Endothelial cell of umbilical vein (primary cell): Measurements from ENCODE around the gene TTC13. TPM values are rescaled to one million over a fixed set of nuclear protein-coding genes. Genes with fewer than 3 reads are reported as not detected.

Source experiments
- BruUV-seq: library from RNA; stranded (reverse); fragments of 400-500 nt; replicated peaks from 2 replicates; lab custom pipeline; 2021; lab: Mats Ljungman, UMichigan
- CTCF ChIA-PET: fragments of 300-600, 350-600 bp; sonication (Branson Sonifier 250); formaldehyde crosslinking; loops from one replicate; lab custom pipeline; 2021; ENCODE audit warnings: antibody characterized with exemption, inconsistent platforms; lab: Charles Lee
- POLR2A ChIA-PET: fragments of 300-600, 350-600 bp; sonication (Branson Sonifier 250); formaldehyde crosslinking; loops from one replicate; lab custom pipeline; 2021; ENCODE audit warnings: antibody characterized with exemption, inconsistent platforms; lab: Charles Lee
- DNase-seq: peaks from one replicate; pipeline ENCODE4 v3.0.0-alpha.2; 2011; ENCODE audit warnings: low read depth, low spot score
- FAIRE-seq: peaks from 2 replicates; lab custom pipeline; 2011; peaks lifted over from hg19 to GRCh38; lab: Jason Lieb, UNC
- H2AFZ ChIP-seq: 2 replicates; pipeline ENCODE4 v1.6.0; 2012; ENCODE audit warnings: low read depth, low read length, control low read depth, inconsistent platforms
- H3K27ac ChIP-seq: 2 replicates; pipeline ENCODE4 v1.5.1; 2011; ENCODE audit warnings: low read depth, mild to moderate bottlenecking, control low read depth, low read length, moderate library complexity; ENCODE audit not compliant: insufficient read depth
- H3K27me3 ChIP-seq, 2 experiments: 2 replicates each; pipeline versions ENCODE4 v1.6.0 to v1.6.1; 2011; ENCODE audit warnings: low read length in 2 of 2, mixed read lengths in 1 of 2; ENCODE audit not compliant: control insufficient read depth in 2 of 2, insufficient read depth in 2 of 2
- H3K36me3 ChIP-seq, 2 experiments: 2 replicates in 1 of 2; 3 replicates in 1 of 2; pipeline ENCODE4 v1.5.1; 2011; ENCODE audit warnings: low read length in 2 of 2, mild to moderate bottlenecking in 1 of 2, moderate library complexity in 1 of 2; ENCODE audit not compliant: control insufficient read depth in 2 of 2, insufficient read depth in 2 of 2; ENCODE audit errors: extremely low read depth in 1 of 2
- H3K4me1 ChIP-seq: 3 replicates; pipeline ENCODE4 v1.5.1; 2011; ENCODE audit warnings: mild to moderate bottlenecking, low read length; ENCODE audit not compliant: control insufficient read depth, insufficient read depth; ENCODE audit errors: extremely low read depth
- H3K4me2 ChIP-seq: 2 replicates; pipeline ENCODE4 v1.6.1; 2011; ENCODE audit warnings: low read length, control low read depth, mixed read lengths; ENCODE audit not compliant: insufficient read depth
- H3K4me3 ChIP-seq, 3 experiments: fragments of 200-600 bp in 1 of 3; sonication (generic), shearing (Covaris generic) in 1 of 3; replicated peaks in 1 of 3; 2 replicates each; pipeline ENCODE4 v1.5.1; 2011 to 2016; ENCODE audit warnings: control low read depth in 3 of 3, low read length in 3 of 3, mild to moderate bottlenecking in 2 of 3, inconsistent platforms in 1 of 3, low read depth in 1 of 3, moderate library complexity in 1 of 3; ENCODE audit not compliant: insufficient read depth in 1 of 3
- H3K79me2 ChIP-seq: 2 replicates; pipeline ENCODE4 v1.6.0; 2012; ENCODE audit warnings: low read length, inconsistent platforms; ENCODE audit not compliant: control insufficient read depth, insufficient read depth
- H3K9ac ChIP-seq: replicated peaks from 2 replicates; pipeline ENCODE3; 2011; ENCODE audit warnings: low read length, control low read depth; ENCODE audit not compliant: insufficient read depth; ENCODE audit errors: extremely low read depth
- H3K9me1 ChIP-seq: replicated peaks from 3 replicates; pipeline ENCODE4 v1.6.0; 2011; ENCODE audit warnings: mild to moderate bottlenecking, low read length; ENCODE audit not compliant: control insufficient read depth, insufficient read depth; ENCODE audit errors: extremely low read depth
- H3K9me3 ChIP-seq: replicated peaks from 2 replicates; pipeline ENCODE4 v1.5.1; 2012; ENCODE audit warnings: low read length, inconsistent platforms; ENCODE audit not compliant: control insufficient read depth, insufficient read depth
- H4K20me1 ChIP-seq: replicated peaks from 2 replicates; pipeline ENCODE3; 2011; ENCODE audit warnings: mild to moderate bottlenecking, low read length; ENCODE audit not compliant: control insufficient read depth, insufficient read depth; ENCODE audit errors: extremely low read depth
- EZH2 ChIP-seq: IDR thresholded peaks from 2 replicates; pipeline ENCODE4 v1.6.1; 2012; ENCODE audit warnings: borderline replicate concordance, low read depth, mild to moderate bottlenecking, moderate library complexity, low read length, inconsistent platforms; ENCODE audit not compliant: severe bottlenecking
- FOS ChIP-seq: IDR thresholded peaks from 2 replicates; pipeline ENCODE4 v1.6.1; 2011; ENCODE audit warnings: mild to moderate bottlenecking, low read length, moderate library complexity, borderline replicate concordance; ENCODE audit not compliant: insufficient read depth
- GATA2 ChIP-seq: IDR thresholded peaks from 2 replicates; pipeline ENCODE4 v1.7.0; 2011; ENCODE audit warnings: low read depth, mild to moderate bottlenecking, moderate library complexity, mixed read lengths, low read length; ENCODE audit not compliant: insufficient read length, insufficient read depth
- JUN ChIP-seq: IDR thresholded peaks from 2 replicates; pipeline ENCODE4 v1.6.1; 2011; ENCODE audit warnings: borderline replicate concordance, low read depth; ENCODE audit not compliant: insufficient read length, insufficient read depth
- MYC ChIP-seq: IDR thresholded peaks from one replicate; pipeline ENCODE4 v1.6.1; 2011; ENCODE audit warnings: mild to moderate bottlenecking, low read depth, low read length
- POLR2A ChIP-seq: IDR thresholded peaks from 2 replicates; pipeline ENCODE4 v1.6.1; 2012; ENCODE audit warnings: low read depth, mild to moderate bottlenecking, control low read depth, low read length
- POLR2AphosphoS5 ChIP-seq: IDR thresholded peaks from 2 replicates; pipeline ENCODE4 v1.6.1; 2012; ENCODE audit warnings: low read depth, mild to moderate bottlenecking, control low read depth, low read length, moderate library complexity; ENCODE audit not compliant: insufficient read depth
- dilution Hi-C: fragments of 300-500 bp; cut with MboI; formaldehyde crosslinking; loops from one replicate; pipeline ENCODE4 v1.15.0; 2019; ENCODE audit warnings: low sequenced_read_pairs; ENCODE audit not compliant: extremely low pct_ligation_motif_present
- intact Hi-C: fragments of 100-400 bp; cut with micrococcal nuclease; formaldehyde crosslinking; loops from one replicate; pipeline ENCODE4 v1.10.0; 2022
- polyA plus RNA-seq, 4 experiments: library from polyadenylated mRNA; depleted of rRNA in 3 of 4; stranded (reverse) in 3 of 4; unstranded in 1 of 4; fragments of >200 nt; gene quantifications; 2 replicates each; pipeline versions ENCODE4 v1.2.1 to v1.2.3, GENCODE V29; 2011 to 2012; ENCODE audit warnings: missing spikeins in 1 of 4
- total RNA-seq: library from RNA; stranded (reverse); gene quantifications from 2 replicates; pipeline ENCODE4 v1.2.3, GENCODE V29; 2021
- TF ChIP-seq, protein P1 (sequence below): IDR thresholded peaks from 2 replicates; pipeline ENCODE4 v1.6.1; 2011; ENCODE audit not compliant: insufficient read depth, insufficient read length
- TF ChIP-seq, protein P2 (sequence below), 2 donors: IDR thresholded peaks; 1 replicate in 1 of 2; 2 replicates in 1 of 2; pipeline ENCODE4 v1.5.1; 2011; ENCODE audit warnings: low read length in 2 of 2, mild to moderate bottlenecking in 2 of 2, moderate library complexity in 2 of 2, control low read depth in 1 of 2, inconsistent platforms in 1 of 2, low read depth in 1 of 2; ENCODE audit not compliant: insufficient read depth in 1 of 2; ENCODE audit errors: extremely low read depth in 1 of 2

TTC13 gene
- total and polyA plus RNA-seq, 2 donors (not counting 3 experiments of a cell fraction or from before 2014, with no cell fraction given): 8.8 to 23.9 TPM

DNA sequence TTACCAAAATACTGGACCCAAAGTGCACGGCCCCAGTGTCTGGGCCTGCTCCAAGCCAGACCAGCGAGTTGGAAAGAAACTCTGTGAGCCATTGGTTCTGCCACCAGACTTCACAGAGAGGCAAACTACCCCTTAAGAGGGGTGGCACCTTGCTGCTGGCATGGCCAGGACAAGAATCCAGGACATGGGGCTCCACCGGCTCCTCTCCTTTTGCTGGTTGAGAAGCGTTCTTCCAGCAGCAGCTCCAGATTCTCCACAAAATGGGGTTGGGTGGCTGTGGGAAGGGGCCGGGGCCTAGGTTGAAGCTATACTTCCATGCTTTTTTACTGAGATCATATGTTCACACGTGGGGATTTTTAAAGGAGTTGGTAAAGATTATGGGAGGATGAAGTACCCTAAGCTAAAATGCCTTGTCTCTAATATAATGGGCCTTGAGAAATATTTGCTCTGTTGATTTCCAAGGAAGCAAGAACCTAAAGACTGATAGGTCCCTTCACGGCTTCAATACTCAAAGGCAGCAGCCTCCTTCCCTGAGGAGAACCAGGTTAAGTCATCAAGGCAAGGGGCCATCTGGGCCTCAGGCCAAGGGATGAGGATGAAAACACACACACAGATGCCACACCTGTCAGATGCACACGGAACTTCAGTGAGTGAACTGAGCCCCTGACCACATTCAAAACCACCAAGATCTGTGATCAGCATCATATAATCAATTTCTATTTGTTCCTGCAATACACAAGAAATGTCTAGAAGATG, 113.4 kb downstream of the TTC13 start:
- Histone ChIP-seq H3K9ac (no peak overlapping the region), H3K27ac (no peak overlapping the region)
- intact Hi-C loops: no loop called here

More for the DNA sequence above, 113.4 kb downstream of the TTC13 start:
- H4K20me1 ChIP-seq: no peaks in the 10 kb centered on the region
- H3K27me3 ChIP-seq: no peaks in the 10 kb centered on the region
- H3K4me2 ChIP-seq: no peak overlapping the region
- BruUV-seq: no TSS peak
- no peak overlapping the region for H3K4me3 ChIP-seq
- H3K79me2 ChIP-seq: no peaks in the 10 kb centered on the region
- dilution Hi-C loops: no loop called here
- H3K9me3 ChIP-seq: no peaks in the 10 kb centered on the region
- FAIRE-seq (no peak), DNase-seq (no peak)
- H2AFZ ChIP-seq: no peak overlapping the region
- H3K36me3 ChIP-seq: no peaks in the 10 kb centered on the region
- no peak for TF ChIP-seq FOS
- TF ChIP-seq, protein P1, sequence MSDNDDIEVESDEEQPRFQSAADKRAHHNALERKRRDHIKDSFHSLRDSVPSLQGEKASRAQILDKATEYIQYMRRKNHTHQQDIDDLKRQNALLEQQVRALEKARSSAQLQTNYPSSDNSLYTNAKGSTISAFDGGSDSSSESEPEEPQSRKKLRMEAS: no peak
- TF ChIP-seq JUN: no peak
- TF ChIP-seq, protein P2, sequence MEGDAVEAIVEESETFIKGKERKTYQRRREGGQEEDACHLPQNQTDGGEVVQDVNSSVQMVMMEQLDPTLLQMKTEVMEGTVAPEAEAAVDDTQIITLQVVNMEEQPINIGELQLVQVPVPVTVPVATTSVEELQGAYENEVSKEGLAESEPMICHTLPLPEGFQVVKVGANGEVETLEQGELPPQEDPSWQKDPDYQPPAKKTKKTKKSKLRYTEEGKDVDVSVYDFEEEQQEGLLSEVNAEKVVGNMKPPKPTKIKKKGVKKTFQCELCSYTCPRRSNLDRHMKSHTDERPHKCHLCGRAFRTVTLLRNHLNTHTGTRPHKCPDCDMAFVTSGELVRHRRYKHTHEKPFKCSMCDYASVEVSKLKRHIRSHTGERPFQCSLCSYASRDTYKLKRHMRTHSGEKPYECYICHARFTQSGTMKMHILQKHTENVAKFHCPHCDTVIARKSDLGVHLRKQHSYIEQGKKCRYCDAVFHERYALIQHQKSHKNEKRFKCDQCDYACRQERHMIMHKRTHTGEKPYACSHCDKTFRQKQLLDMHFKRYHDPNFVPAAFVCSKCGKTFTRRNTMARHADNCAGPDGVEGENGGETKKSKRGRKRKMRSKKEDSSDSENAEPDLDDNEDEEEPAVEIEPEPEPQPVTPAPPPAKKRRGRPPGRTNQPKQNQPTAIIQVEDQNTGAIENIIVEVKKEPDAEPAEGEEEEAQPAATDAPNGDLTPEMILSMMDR (IDR thresholded peaks at IDR 0.05; ENCODE audit: extremely low read depth in 1 of 2, insufficient read depth in 1 of 2, low read depth in 1 of 2, low read length in 2 of 2): no peak
- TF ChIP-seq MYC: no peak
- TF ChIP-seq EZH2: no peak
- TF ChIP-seq POLR2A: no peak
- TF ChIP-seq POLR2AphosphoS5: no peak
- TF ChIP-seq GATA2: no peak
- no peaks in the 10 kb centered on the region for H3K9me1 ChIP-seq
- CTCF ChIA-PET: no interaction called here
- peaks cover 22% of the 10 kb centered on the region for H3K4me1 ChIP-seq
- POLR2A ChIA-PET: no interaction called here
